OCI-LY7 (cell line): Measurements from ENCODE around the gene HAND1.

Experiments
- EZH2phosphoT487 ChIP-seq: fragments of 200-600 bp; sonication (generic); IDR thresholded peaks from 2 replicates; pipeline ENCODE4 v1.6.1; 2018; ENCODE audit warnings: low read depth, borderline replicate concordance, mild to moderate bottlenecking, mixed run types, antibody characterized with exemption, low read length, moderate library complexity, mixed read lengths
- TF ChIP-seq, protein P1 (sequence below): fragments of 200-600 bp; sonication (generic); conservative IDR thresholded peaks from 2 replicates; pipeline ENCODE4 v1.5.1; 2014; ENCODE audit warnings: mild to moderate bottlenecking, antibody characterized with exemption, low read length, moderate library complexity, mixed read lengths

DNA sequence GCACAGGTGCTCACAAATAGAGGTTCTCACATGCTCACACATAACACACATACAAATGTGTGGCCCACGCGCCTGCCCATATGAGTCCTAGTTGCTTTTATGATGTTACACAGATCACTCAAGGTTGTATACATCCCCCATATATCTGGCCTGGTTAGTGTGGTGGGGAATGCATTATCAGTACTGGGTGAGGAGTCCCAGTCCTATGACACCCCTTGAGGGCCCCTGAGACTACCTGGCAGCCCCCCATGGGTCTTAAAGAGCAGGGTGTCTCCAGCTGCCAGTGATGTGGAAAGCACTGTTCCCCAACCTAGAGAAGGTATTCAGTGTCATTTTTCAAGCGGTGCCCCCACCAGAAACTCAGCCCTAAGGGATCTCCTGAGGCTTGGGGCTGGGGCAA is 2.8 kb upstream of the HAND1 start:
- TF ChIP-seq, protein P1, sequence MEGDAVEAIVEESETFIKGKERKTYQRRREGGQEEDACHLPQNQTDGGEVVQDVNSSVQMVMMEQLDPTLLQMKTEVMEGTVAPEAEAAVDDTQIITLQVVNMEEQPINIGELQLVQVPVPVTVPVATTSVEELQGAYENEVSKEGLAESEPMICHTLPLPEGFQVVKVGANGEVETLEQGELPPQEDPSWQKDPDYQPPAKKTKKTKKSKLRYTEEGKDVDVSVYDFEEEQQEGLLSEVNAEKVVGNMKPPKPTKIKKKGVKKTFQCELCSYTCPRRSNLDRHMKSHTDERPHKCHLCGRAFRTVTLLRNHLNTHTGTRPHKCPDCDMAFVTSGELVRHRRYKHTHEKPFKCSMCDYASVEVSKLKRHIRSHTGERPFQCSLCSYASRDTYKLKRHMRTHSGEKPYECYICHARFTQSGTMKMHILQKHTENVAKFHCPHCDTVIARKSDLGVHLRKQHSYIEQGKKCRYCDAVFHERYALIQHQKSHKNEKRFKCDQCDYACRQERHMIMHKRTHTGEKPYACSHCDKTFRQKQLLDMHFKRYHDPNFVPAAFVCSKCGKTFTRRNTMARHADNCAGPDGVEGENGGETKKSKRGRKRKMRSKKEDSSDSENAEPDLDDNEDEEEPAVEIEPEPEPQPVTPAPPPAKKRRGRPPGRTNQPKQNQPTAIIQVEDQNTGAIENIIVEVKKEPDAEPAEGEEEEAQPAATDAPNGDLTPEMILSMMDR: no peak
- TF ChIP-seq EZH2phosphoT487: no peak
